ENCODE measurements around the gene PDXDC1. TPM values are rescaled to one million over a fixed set of nuclear protein-coding genes. Genes with fewer than 3 reads are reported as not detected.
"Not testable (repeated sequence)": the region's sequence is repeated elsewhere in the genome, so short reads cannot be mapped to it uniquely, and the experiment has no call there.

The PDXDC1 gene
- total RNA-seq, 1 donor from 2014 or later, result 69.1 TPM

DNA sequence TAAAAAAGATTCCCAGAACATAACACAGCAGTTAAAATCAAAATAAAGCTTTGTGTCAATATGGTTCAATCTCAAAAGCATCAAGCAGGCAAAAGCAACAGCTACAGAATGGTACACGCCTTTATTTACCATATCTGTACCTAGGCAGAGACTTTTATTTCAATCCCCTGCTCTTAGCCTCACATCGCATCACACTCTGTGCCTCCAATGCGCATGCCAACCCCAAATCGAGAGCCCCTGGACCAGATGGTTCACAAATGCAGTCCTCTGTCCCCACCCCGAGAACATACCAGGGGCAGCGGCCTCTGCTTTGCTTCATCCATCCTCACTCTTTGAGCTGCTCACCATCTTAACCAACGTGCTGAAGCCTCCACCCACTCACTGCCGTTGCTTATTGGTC, 91.9 kb downstream of the PDXDC1 start:
- not testable (repeated sequence) for H3K4me2 ChIP-seq; H3F3A ChIP-seq (ENCODE audit: low read depth); DNase-seq (ENCODE audit: low spot score); H3K36me3 ChIP-seq; H3K4me1 Mint-ChIP-seq; H3K4me3 Mint-ChIP-seq; H3K9me3 Mint-ChIP-seq; H3K27ac Mint-ChIP-seq; H3K4me3 ChIP-seq; H4K20me1 ChIP-seq (ENCODE audit: low read depth); H3K9me3 ChIP-seq (ENCODE audit: low read depth); H3K4me1 ChIP-seq; H3K27me3 ChIP-seq; H3K27me3 Mint-ChIP-seq (ENCODE audit: insufficient read depth, low read depth); H3K9ac ChIP-seq; H2AFZ ChIP-seq (replicated peaks); H3K79me2 ChIP-seq (ENCODE audit: low read depth); H3K27ac ChIP-seq
- peaks cover 21% of the 10 kb centered on the region for H3K36me3 Mint-ChIP-seq

DNA sequence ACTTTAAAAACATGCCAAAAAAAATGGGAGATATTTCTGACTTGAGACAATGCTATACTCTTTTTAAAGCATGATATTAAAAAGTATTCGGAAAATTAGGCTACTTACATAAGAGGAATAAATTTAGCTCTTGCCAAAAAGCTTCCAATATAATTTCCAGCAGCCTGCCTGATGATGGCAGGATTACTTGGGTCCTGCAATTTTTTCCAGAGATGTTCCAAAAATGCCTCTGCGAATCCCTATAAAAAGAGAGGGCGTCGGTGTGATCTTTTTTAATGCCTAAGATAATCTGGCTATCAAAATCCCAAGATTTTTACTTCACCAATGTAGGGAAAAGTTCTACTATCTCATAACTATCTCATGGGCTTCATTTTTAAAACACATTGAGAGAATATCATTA, 96.2 kb downstream of the PDXDC1 start:
- H3K4me1 Mint-ChIP-seq; H4K20me1 ChIP-seq (ENCODE audit: low read depth): not testable (repeated sequence)
- peaks cover 19% of the 10 kb centered on the region for H3K36me3 ChIP-seq

DNA sequence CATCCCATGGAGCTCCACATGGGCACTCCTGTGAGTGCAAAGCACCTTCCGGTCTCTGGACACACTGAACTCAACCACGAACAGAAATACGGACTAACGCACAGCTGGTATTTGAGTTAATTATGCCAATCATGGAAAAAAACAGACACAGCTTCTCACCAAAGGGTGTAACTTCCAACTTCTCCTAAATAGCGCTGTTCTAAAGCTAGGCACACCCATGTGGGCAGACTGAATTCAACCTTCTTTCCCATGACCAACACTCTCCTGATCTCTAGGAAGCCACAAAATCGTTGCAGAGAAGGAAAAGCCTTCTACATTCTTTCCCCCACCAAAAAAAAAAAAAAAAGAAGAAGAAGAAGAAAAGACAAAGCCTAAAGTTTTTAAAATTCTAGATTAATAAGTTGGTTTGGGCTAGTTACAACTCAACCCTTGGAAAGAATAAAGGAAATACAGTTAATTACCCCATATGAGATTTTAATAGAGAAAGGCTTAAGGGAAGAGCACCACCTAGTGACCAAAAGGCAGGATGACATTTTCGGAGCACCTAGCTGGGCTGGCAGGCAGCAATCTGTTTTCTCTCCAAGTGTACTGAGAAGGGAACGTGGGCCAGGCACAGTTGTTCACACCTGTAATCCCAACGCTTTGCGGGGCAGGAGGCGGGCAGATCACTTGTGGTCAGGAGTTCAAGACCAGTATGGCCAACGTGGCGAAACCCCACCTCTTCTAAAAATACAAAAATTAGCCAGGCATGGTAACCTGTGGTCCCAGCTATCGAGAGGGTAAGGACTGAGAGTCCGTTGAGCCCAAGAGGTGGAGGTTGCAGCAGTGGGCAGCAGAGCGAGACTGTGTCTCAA, 97.3 kb downstream of the PDXDC1 start:
- H3K36me3 ChIP-seq, result peaks cover 19% of the 10 kb centered on the region
- not testable (repeated sequence) for H3K9me3 ChIP-seq (ENCODE audit: low read depth); H3K27ac ChIP-seq; DNase-seq (ENCODE audit: low spot score); H3K9me3 Mint-ChIP-seq; H3K79me2 ChIP-seq (ENCODE audit: low read depth); H3K4me3 Mint-ChIP-seq; H3K27ac Mint-ChIP-seq; H3K27me3 ChIP-seq; H3K4me2 ChIP-seq; H3K27me3 Mint-ChIP-seq (ENCODE audit: insufficient read depth, low read depth); H2AFZ ChIP-seq (replicated peaks); H4K20me1 ChIP-seq (ENCODE audit: low read depth); H3K4me1 ChIP-seq; H3K4me3 ChIP-seq; H3K4me1 Mint-ChIP-seq; H3K9ac ChIP-seq
- peaks cover 20% of the 10 kb centered on the region for H3F3A ChIP-seq (ENCODE audit: low read depth)
- TF ChIP-seq, protein P1, sequence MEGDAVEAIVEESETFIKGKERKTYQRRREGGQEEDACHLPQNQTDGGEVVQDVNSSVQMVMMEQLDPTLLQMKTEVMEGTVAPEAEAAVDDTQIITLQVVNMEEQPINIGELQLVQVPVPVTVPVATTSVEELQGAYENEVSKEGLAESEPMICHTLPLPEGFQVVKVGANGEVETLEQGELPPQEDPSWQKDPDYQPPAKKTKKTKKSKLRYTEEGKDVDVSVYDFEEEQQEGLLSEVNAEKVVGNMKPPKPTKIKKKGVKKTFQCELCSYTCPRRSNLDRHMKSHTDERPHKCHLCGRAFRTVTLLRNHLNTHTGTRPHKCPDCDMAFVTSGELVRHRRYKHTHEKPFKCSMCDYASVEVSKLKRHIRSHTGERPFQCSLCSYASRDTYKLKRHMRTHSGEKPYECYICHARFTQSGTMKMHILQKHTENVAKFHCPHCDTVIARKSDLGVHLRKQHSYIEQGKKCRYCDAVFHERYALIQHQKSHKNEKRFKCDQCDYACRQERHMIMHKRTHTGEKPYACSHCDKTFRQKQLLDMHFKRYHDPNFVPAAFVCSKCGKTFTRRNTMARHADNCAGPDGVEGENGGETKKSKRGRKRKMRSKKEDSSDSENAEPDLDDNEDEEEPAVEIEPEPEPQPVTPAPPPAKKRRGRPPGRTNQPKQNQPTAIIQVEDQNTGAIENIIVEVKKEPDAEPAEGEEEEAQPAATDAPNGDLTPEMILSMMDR (IDR thresholded peaks at IDR 0.05), result peak; percentile 44
- peaks cover 11% of the 10 kb centered on the region for H3K36me3 Mint-ChIP-seq

More for the DNA sequence above, 96.2 kb downstream of the PDXDC1 start:
- not testable (repeated sequence) for H3K4me2 ChIP-seq; H3K27me3 ChIP-seq; H3K36me3 Mint-ChIP-seq; H2AFZ ChIP-seq (replicated peaks); H3K27ac Mint-ChIP-seq; H3K4me1 ChIP-seq; H3K9ac ChIP-seq; H3K27ac ChIP-seq; H3K4me3 ChIP-seq; H3K79me2 ChIP-seq (ENCODE audit: low read depth); H3K9me3 Mint-ChIP-seq; DNase-seq (ENCODE audit: low spot score); H3K4me3 Mint-ChIP-seq; H3K27me3 Mint-ChIP-seq (ENCODE audit: insufficient read depth, low read depth); H3K9me3 ChIP-seq (ENCODE audit: low read depth)
- H3F3A ChIP-seq (ENCODE audit: low read depth), result peaks cover 20% of the 10 kb centered on the region

DNA sequence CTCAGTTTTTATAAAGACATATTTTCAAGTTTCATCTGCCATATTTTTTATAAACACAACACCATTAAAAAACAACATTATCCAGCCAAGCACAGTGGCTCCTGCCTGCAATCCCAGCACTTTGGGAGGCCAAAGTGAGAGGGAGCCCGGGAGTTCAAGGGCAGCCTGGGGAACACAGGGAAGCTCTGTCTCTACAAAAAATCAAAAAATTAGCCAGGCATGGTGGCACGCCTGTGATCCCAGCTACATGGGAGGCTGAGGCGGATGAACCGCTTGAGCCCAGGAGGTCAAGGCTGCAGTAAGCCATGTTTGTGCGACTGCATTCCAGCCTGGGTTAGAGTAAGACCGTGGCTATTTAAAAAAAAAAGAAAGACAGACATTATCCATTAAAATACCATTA, 98.3 kb downstream of the PDXDC1 start:
- no peaks in the 10 kb centered on the region for H3K9me3 ChIP-seq (ENCODE audit: low read depth)
- DNase-seq (ENCODE audit: low spot score), result no peak
- Mint-ChIP-seq H3K36me3 (peaks cover 15% of the 10 kb centered on the region), H3K27me3 (ENCODE audit: insufficient read depth, low read depth) (no peaks in the 10 kb centered on the region), H3K4me1 (no peaks in the 10 kb centered on the region), H3K27ac (no peak overlapping the region), H3K4me3 (no peak overlapping the region), H3K9me3 (no peaks in the 10 kb centered on the region)
- no peak overlapping the region for H3K4me2 ChIP-seq
- no peak overlapping the region for H3K9ac ChIP-seq
- no peak overlapping the region for H3K27ac ChIP-seq
- H3K27me3 ChIP-seq, result no peaks in the 10 kb centered on the region
- H3K79me2 ChIP-seq (ENCODE audit: low read depth), result no peaks in the 10 kb centered on the region
- no peak overlapping the region for H3K4me3 ChIP-seq
- no peak overlapping the region for H2AFZ ChIP-seq (replicated peaks)
- H4K20me1 ChIP-seq (ENCODE audit: low read depth), result peaks cover 7% of the 10 kb centered on the region
- peaks cover 20% of the 10 kb centered on the region for H3F3A ChIP-seq (ENCODE audit: low read depth)
- H3K4me1 ChIP-seq, result no peaks in the 10 kb centered on the region
- TF ChIP-seq, protein P1 (IDR thresholded peaks at IDR 0.05), result no peak
- TF ChIP-seq EZH2phosphoT487 (IDR thresholded peaks at IDR 0.05) (no peak), EZH2 (IDR thresholded peaks at IDR 0.05) (no peak)
- peaks cover 19% of the 10 kb centered on the region for H3K36me3 ChIP-seq

DNA sequence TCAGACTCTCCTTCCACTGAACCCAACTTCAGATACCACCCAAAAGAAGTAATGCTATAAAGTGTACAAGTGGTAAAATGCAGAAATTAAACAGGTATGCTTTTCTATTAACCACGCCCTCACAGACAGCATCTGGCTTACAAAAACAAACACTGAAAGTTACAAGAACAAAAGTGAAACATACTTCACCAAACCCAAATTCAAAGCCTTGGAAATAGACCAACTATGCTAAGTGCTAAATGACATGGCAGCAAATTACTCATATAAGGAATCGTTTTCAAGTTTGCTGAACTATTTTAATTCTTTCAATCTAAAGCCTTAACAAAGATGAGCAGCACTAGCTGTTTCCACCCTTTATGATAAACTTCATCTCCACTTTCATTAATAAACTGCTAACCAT, 101.3 kb downstream of the PDXDC1 start:
- H3K4me3 Mint-ChIP-seq; DNase-seq (ENCODE audit: low spot score); H3K27ac ChIP-seq; H3K4me3 ChIP-seq; H3K4me1 ChIP-seq; H3K4me1 Mint-ChIP-seq; H3K27me3 ChIP-seq; H3K9me3 ChIP-seq (ENCODE audit: low read depth); H3K4me2 ChIP-seq; H3K9ac ChIP-seq; H3K27ac Mint-ChIP-seq; H4K20me1 ChIP-seq (ENCODE audit: low read depth); H3K79me2 ChIP-seq (ENCODE audit: low read depth); H3K9me3 Mint-ChIP-seq; H3K27me3 Mint-ChIP-seq (ENCODE audit: insufficient read depth, low read depth); H2AFZ ChIP-seq (replicated peaks): not testable (repeated sequence)
- Histone ChIP-seq H3K36me3 (peaks cover 15% of the 10 kb centered on the region), H3F3A (ENCODE audit: low read depth) (peaks cover 20% of the 10 kb centered on the region)
- H3K36me3 Mint-ChIP-seq, result peaks cover 22% of the 10 kb centered on the region

DNA sequence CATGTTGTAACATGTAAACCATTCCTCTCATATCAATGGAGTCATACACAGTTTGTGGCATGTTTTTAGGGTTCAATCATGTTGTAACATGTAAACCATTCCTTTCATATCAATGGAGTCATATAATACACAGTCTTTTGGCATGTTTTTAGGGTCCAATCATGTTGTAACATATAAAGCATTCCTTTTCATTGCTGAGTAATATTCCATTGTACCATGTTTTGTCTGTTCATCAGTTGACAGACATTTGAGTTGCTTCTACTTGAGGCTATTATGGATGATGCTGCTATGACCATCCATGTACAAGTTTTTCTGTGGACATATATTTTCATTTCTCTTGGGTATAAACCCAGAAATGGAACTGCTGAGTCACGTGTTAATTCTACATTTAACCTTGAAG, 106.1 kb downstream of the PDXDC1 start:
- not testable (repeated sequence) for H3K27me3 Mint-ChIP-seq (ENCODE audit: insufficient read depth, low read depth); H3K4me3 ChIP-seq; H3K27ac ChIP-seq; DNase-seq (ENCODE audit: low spot score); H3K4me3 Mint-ChIP-seq; H3K9ac ChIP-seq; H3K4me1 Mint-ChIP-seq; H3K27ac Mint-ChIP-seq; H3K27me3 ChIP-seq; H2AFZ ChIP-seq (replicated peaks); H3K4me2 ChIP-seq; H4K20me1 ChIP-seq (ENCODE audit: low read depth); H3K9me3 Mint-ChIP-seq; H3K79me2 ChIP-seq (ENCODE audit: low read depth); H3K36me3 ChIP-seq; H3F3A ChIP-seq (ENCODE audit: low read depth); H3K9me3 ChIP-seq (ENCODE audit: low read depth); H3K4me1 ChIP-seq
- H3K36me3 Mint-ChIP-seq, result peaks cover 22% of the 10 kb centered on the region

Data from neural progenitor cell (in vitro differentiated cells).